IPS-11a (cell line): ENCODE data around the gene ZNF195.
"Not testable (repeated sequence)": the region's sequence is repeated elsewhere in the genome, so short reads cannot be mapped to it uniquely, and the experiment has no call there.

ENCODE experiments used
- H3K4me3 ChIP-seq: one replicate; pipeline ENCODE4 v1.5.1; 2013; ENCODE audit warnings: low read depth, low read length, control low read depth

The ZNF195 gene

DNA sequence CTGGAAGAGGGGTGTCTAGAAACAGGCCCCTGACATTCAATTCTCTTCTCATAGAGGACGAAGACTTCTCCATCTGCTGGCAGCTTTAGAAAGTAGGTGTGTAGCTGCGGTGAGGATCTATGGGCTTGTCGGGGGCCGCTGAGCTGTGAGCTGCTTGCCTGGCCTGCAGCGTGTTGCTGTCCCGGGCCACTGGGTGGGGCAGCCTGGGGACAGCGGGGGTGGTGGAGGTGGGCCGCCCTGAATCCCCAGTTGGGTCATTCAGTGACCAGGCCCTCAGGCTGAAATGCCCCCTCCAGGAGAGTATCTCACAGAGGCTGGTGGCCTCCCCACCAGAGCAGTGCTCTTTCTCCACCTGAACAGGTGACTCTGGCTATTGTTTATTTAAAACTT is 23.9 kb upstream of the ZNF195 start:
- H3K4me3 ChIP-seq = not testable (repeated sequence)

DNA sequence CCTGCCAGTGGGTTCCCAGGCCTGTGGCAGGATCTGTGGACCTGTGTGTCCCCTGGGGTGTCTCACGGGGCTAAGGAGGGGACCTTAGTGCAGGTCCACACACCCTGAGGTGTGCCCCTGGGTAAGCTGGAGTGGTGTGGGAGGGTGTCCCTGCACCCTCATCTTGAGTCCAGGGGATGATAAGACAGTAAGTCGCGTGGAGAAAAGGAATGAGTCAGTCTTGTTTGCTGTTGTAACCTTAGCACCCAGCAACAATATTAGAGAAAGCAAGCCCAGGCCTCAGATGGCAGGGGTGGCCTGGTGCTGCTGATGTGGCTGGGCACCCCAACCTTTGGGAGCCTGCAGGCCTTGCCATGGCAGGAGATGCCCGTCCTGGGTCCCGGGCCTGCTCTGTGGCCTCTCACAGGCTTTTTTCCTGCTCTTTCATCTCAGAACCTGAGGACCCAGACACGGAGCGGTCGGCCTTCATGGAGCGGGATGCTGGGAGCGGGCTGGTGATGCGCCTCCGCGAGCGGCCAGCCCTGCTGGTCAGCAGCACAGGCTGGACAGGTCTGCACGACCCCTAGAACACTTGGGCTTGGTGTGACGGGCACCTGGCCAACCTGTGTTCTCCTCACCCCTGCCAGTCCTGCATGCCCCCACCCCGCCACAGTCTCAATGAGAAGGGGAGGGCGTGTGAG is 23.4 kb upstream of the ZNF195 start:
- H3K4me3 ChIP-seq = not testable (repeated sequence)

DNA sequence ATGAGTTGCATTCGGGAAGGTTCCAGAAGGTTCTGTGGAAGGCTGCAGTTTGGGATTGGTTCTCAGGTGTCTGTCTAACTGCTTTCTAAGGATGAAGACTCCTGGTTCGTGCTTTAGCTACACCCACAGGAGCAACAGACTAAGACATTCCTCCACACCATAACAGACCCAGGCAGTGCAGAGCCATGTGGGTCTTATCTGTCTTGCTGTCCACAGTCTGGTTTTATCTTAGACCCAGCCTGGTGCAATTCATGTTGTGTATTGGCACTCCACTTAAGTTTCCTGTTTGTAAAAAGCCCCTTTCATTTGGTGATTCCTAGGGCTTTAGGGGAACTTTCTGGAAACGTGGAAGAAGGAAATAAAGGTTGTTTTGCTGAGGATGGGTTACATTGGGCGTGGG is 22.1 kb upstream of the ZNF195 start:
- H3K4me3 ChIP-seq = not testable (repeated sequence)

DNA sequence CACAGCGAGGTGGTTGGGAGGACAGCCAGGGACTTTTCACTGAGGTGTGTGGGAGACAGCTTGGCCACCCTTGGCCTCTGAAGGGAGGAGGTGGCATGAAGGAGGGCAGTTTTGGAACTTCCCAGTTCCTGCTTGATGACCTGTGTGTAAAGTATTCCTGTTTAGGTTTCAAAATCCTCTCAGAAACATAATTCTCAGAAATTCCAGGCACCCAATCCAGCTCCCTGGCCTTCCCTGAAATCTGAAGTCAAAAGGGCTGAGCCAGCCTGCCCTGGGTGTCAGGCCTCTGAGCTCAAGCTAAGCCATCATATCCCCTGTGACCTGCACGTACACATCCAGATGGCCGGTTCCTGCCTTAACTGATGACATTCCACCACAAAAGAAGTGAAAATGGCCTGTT is 19.6 kb upstream of the ZNF195 start:
- H3K4me3 ChIP-seq = not testable (repeated sequence)

DNA sequence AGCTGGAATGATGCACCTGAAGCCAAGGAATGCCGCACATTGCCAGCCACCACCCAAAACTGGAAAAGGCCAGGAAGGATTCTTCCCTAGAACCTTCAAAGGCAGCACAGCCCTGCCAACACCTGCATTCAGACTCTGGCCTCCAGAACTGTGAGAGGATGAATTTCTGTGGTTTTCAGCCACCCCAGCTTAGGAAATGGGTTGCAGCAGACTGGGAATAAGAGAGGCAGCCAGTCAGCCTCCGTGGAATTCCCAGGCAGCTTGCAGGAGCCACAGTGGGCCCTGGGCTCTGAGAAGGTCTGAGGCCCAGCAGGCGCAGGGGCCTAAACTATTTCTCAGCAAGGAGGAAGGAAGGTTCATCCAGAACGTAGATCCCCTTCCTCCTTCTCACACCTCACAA is 19.2 kb upstream of the ZNF195 start:
- H3K4me3 ChIP-seq = not testable (repeated sequence)

DNA sequence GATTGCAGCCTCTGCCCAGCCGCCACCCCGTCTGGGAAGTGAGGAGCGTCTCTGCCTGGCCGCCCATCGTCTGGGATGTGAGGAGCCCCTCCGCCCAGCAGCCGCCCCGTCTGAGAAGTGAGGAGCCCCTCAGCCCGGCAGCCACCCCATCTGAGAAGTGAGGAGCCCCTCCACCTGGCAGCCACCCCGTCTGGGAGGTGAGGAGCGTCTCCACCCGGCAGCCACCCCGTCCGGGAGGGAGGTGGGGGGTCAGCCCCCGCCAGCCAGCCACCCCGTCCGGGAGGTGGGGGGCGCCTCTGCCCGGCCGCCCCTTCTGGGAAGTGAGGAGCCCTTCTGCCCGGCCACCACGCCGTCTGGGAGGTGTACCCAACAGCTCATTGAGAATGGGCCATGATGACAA is 18.3 kb upstream of the ZNF195 start:
- H3K4me3 ChIP-seq = not testable (repeated sequence)

DNA sequence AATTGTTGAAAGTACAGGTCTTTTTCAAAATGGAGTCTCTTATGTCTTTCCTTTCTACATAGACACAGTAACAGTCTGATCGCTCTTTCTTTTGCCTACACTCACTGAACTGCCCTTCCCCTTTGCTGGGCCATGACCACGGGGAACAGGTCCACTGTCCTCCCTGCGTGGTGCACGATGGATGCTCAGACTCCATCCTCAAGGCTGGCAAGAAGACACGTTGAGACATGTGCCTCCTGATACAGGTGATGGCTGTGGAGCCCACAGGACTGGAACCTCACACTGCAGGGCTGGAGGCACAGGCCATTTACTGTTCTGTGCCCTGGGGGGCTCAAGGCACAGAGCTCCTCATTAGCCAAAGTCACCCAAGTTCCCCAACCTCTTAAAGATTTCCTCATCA is 16.5 kb upstream of the ZNF195 start:
- H3K4me3 ChIP-seq = not testable (repeated sequence)

DNA sequence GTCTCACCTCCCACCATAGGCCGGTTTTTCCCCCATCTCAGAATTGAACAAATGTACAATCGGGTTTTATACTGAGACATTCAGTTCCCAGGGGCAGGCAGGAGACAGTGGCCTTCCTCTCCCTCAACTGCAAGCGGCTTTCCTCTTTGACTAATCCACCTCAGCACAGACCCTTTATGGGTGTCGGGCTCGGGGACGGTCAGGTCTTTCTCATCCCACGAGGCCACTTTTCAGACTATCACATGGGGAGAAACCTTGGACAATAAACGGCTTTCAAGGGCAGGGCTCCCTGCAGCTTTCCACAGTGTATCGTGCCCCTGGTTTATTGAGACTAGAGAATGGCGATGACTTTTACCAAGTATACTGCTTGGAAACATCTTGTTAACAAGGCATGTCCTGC is 16.0 kb upstream of the ZNF195 start:
- not testable (repeated sequence) for H3K4me3 ChIP-seq

DNA sequence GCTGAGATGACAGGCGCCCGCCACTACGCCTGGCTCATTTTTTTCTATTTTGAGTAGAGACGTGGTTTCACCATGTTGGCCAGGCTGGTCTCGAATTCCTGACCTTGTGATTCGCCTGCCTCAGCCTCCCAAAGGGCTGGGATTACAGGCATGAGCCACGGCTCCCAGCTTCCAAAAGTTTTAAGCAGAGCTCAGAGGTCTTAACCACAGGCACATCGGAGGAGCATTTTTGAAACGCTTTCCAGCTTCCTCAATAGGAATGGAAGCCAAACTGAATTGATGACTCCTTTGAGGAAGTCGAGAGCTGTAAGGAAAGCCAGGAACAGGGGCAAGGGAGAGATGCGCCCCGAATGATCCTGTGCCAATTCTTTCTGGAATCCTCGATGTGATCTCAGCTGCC is 14.5 kb upstream of the ZNF195 start:
- not testable (repeated sequence) for H3K4me3 ChIP-seq

DNA sequence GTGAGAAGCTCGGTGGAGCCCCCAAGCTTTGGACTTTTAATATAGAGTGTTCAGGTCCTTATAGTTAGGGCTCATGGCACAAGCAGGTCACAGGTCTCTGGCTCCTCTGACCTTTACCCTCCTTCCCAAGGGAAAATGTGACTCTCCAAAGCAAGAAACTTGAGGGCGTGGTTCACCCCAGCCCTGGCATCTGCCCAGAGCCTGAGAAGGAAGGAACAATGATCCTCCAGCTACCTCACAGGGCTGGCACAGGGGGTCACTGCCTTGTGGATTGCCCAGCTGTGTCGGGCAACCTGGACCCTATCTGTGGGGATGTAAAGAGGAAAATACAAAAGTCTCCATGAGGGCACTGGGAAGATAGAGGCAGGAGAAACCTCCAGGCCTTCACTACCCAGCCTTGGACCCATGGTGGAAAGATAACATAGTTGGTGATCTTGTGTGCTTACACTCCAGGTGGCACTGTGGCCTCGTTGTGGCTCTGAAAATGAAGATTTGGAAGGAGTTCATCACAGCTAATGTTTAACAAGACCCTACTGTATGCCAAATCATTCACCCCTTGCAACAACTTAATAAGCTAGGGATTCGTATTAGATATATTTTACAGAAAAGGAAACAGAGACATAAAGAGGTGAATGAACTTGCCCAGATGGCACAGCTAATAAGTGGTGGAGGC is 3.8 kb upstream of the ZNF195 start:
- no peak overlapping the region for H3K4me3 ChIP-seq

DNA sequence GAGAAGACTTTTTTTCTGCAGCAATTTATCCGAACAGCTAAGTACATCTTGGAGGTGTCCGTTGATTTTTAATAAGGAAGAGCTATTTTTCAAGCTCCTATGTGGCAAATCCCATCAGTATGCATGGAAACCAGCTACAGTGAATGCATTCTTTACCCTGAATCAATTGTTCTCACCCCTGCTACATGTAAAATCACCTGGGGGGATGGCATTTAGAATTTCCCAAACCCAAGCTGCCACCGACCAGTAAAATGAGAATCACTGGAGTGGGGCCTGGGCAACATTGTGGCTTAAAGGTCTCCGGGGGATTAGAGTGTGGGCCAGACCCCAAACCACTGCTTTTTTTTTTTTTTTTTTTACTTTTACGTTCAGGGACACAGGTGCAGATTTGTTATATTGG is 2.8 kb upstream of the ZNF195 start:
- peak overlapping the region; percentile 62 for H3K4me3 ChIP-seq

DNA sequence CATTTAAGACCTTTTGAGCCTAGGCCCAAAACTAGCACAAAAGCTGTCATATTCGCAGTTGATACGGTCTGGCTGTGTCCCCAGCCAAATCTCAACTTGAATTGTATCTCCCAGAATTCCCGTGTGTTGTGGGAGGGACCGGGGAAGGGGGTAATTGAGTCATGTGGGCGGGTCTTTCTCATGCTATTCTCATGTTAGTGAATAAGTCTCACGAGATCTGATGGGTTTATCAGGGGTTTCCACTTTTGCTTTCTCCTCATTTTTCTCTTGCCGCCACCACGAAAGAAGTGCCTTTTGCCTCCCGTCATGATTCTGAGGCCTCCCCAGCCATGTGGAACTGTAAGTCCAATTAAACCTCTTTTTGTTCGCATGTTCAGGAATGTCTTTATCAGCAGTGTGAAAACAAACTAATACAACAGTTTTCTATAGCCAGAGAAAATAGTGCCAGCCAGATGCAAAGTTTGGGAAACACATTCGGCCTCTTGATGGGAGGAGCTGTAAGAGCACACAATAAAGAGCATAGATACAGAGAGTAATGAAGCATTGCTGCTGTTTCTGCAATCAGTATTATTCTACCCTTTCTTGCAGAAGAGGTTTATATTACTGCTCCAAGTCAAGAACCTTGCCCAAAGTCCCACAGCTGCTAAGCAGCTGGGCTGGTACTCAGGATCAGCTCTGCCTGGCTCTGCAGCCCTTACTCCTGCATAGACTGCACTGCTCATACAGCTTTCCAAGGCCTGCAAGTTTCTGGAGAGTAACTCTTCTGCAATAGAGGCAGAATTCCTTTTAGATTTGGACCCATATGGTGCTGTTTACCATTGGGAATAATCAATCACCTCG is 2.0 kb upstream of the ZNF195 start:
- peak overlapping the region; percentile 62 for H3K4me3 ChIP-seq

DNA sequence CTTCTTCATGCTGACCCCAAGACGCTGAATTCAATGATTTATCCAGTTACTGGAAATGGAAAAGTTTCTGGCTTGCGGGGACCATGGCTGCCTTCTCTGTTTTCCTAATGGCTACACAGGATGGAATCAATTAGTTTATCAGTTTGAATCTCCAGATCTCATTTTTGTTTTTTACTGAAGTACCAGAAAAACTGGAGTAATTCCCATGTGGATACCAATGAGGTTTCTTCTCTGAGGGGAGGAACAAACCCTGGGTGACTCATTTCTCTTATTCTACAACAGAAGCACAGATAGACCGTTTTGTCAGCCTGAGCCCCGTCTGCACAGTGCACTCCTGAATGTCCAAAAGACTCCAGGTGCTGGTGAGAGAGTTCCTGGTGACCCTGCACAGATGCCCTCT is 3.4 kb downstream of the ZNF195 start:
- no peak overlapping the region for H3K4me3 ChIP-seq

DNA sequence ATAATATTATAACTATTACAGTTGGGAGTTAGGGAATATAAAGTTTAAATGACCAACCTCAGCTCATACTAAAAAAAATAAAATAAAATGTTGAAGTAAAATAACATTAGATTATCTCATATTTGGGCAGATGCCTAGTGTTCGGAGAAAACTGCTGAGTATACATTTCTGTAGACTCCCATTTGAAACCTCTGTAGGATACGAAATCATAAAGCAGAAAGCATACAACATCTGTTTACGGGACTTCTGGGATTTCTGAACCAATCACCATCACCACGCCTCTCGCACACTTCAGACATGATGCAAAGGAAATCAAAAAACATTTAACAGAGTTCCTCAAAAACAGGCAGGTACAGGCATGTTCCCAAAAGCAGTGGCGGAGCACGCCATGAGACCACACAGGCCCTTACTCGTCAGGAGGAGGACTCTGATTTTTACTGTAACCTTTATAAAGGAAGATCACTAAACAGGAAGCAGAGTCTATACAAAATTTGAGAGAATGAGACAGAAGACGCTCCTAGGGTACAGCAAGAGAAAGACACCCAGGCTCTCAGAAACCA is 8.6 kb downstream of the ZNF195 start:
- no peak overlapping the region for H3K4me3 ChIP-seq

DNA sequence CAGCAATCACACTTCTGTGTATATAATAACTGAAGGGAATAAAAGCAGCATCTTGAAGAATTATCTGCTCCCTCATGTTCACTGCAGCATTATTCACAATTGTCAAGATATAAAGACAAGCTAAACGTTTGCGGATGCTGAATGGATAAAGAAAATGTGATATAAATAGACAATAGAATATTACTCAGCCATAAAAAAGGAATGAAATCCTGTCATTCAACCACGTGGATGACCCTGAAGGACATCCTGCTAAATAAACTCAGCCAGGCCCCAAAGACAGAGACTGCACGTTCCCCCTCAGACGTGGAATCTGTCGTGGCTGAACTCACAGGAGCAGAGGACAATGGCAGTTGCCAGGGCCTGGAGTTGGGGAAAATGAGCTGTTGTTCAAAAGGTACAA is 9.6 kb downstream of the ZNF195 start:
- no peak overlapping the region for H3K4me3 ChIP-seq

DNA sequence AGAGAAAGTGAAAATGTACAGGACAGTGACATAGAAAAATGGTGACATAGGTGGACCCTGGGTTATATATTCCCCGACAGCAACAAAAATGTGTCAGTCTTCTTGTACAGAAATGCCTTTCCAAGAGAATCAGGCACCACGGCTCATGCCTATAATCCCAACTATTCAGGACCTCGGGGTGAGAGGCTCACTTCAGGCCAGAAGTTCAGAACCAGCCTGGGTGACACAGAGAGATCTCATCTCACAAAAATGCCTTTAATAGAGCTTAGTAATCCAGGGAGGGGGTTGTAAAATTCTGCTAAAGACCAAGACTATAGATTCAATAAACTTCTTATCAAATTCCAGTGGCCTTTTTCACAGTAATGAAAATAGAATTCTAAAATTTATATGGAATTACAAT is 10.7 kb downstream of the ZNF195 start:
- H3K4me3 ChIP-seq = no peak overlapping the region

DNA sequence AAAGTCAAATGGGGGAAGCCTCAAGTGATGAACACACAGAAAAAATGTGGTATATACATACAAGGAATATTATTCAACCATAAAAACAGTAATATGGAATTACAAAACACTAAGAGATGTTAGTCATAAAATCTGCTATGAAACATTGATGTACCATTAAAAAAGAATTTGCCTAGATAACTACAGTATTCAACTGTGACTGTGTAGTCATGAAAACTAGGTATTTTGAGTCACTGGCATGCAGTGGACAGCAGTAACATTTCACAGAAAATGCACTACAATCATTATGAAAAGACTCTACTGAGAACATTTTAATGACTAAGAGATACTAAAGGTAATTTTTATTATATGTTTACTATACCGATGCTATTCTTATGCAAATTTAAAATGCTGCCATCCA is 11.7 kb downstream of the ZNF195 start:
- no peak overlapping the region for H3K4me3 ChIP-seq

DNA sequence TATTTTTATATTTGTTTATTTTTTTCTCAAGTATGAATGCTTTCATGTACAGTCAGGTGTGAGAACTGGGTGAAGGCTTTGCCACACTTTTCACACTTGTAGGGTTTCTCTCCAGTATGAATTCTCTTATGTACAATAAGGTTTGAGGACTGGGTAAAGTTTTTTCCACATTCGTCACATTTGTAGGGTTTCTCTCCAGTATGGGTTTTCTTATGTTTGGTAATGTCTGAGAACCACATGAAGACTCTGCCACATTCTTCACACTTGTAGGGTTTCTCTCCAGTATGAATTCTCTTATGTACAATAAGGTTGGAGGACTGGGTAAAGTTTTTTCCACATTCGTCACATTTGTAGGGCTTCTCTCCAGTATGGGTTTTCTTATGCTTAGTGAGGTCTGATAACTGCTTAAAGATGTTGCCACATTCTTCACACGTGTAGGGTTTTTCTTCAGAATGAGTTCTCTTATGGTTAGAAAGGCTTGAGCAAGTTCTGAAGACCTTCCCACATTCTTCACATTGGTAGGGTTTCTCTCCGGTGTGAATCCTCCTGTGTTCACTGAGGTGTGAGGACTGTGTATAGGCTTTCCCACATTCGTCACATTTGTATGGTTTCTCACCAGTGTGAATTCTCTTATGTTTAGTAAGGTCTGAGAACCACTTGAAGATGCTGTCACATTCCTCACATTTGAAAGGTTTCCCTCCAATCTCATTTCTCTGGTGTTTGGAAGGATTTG is 19.7 kb downstream of the ZNF195 start:
- no peak overlapping the region for H3K4me3 ChIP-seq

DNA sequence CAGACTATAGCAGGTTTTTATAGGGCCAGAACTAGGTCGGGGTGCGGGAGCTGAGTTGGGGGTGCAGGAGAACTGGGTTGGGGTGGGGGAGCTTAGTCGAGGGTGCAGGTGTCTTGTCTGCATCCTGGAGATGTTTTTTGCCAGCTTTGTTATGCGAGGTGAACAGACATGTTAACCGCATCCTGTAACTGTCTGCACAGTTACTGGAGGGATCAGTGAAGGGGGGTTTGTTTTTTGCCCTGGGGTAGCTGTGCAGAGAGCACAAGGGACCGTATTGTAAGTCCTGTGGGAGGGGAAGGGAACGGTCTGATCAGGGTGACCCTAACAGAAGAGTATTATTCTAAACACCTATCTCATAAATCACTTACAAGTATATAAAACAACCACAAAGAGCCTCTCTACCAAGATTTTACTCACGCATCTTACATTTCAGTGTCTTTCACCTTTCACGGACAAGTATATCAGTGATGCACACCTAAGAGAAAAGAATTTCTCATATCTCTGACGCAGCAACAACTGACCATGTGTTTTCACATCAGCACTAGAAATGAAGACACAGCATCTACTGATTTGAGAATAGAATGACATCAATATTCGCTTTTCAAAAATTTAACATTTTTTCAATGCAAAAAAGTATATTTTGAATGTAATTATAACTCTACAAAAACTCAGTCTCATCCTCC is 20.8 kb downstream of the ZNF195 start:
- H3K4me3 ChIP-seq = no peak overlapping the region

DNA sequence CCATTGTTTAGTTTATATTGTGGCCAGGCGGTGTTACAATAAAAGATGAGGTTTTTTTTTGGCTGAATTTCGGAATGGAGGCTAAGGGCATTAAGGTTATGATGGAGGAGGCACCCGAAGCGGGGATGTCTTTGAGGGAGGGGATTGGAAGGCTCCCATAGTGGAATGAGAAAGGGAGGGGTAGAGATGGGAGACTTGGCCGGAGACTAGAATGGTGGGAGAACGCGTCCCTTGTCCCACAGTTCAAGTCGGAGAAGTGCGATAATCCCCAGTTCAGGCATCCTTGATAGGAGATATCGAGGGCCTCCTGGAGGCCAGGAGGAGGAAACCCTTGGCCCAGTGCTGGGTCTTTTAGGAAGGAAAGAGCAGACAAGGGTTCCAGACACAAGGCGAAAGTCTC is 21.6 kb downstream of the ZNF195 start:
- H3K4me3 ChIP-seq = no peak overlapping the region

DNA sequence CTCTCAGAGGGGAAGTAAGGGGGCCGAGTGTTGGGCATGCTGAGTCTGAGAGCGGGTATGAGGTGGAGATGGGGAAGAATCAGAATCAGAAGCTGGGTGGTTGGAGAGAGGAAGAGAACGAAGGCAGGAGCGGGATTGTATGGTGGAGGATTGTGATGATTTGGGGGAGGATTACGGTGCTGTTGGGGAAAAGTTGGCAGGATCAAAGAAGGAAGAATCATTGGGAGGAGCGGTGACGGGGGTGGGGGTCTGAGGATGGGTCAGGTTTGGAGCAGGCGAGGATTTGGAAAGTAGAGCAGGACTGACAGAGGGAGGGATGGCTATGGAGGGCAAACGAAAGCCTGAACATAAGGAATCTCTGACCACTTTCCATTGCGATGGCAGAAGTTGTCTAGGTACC is 22.1 kb downstream of the ZNF195 start:
- H3K4me3 ChIP-seq = no peak overlapping the region
